Measurements from ENCODE around the gene SIGLEC15. TPM values are rescaled to one million over a fixed set of nuclear protein-coding genes. Genes with fewer than 3 reads are reported as not detected.
"Not testable (repeated sequence)": the region's sequence is repeated elsewhere in the genome, so short reads cannot be mapped to it uniquely, and the experiment has no call there.

SIGLEC15 gene
- total RNA-seq (2014; rRNA removed; shearing (Covaris generic)) = 3.4 and 3.5 TPM in 2 replicates

DNA sequence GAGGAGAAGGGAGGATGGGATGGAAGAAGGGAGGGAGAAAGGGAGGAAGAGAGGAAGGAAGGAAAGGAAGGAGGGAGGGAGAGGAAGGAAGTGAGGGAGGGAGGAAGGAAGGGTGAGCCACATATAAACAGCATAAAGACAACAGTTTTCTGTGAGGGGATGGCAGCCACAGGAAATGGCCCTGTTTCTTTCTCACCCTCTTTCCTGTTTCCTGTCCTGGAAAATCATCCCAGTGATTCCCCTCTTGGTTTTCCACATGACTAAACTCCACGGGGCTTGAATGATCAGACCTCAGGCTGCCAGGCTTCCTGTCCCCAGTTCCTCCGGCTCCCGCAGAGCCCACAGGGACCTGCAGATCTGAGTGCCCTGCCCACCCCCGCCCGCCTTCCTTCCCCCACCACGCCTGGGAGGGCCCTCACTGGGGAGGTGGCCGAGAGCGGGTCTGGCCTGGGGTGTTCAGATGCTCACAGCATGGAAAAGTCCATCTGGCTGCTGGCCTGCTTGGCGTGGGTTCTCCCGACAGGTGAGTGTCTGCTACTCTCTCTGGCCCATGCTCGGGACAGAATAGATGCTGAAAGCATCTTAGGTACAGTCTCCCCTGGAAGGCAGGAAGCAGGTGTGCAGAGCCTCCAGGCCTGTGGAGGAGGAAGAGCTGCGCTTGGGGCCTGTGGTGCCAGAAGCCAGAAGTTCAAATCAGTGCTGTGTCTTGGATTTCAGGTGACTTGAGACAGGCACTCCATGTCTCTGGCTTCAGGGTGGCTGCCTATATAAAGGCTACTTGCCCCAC lies at the start of gene SIGLEC15:
Gene SIGLEC15, plus strand, starts transcription at position 418 of the 787 bp plus-strand sequence. Its CDS starts 54 bp downstream, at position 472.
- DNase-seq (ENCODE audit: low spot score) = no peak

- DNase-seq (ENCODE audit: low spot score) = no peak
Measured at GRCh38 chr18:45775743-45776142, 49.7 kb upstream of the SIGLEC15 start.

DNA sequence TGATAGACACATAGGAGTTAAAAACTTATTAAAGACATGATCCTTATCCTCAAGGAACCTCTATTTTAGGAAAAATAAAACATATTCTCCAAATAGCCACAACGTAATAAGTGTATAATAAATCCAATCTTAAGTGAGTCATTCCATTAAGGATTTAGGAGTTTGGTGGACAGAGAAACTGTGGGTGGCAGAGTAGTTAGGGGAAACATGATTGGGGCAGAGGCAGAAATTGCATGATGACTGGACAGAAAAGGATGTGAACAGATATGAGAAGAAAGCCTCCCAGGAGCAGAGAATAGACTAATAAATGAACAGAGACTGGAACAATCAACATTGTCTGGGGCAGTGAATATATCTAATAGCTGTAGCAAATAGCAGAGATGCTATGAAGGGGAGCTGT lies 48.1 kb upstream of the SIGLEC15 start:
- peak; percentile 34 for DNase-seq (ENCODE audit: low spot score)

GRCh38 chr18:45780568-45780967 lies 44.9 kb upstream of the SIGLEC15 start:
- DNase-seq (ENCODE audit: low spot score) = peak; percentile 76

GRCh38 chr18:45782662-45783061 lies 42.8 kb upstream of the SIGLEC15 start:
- no peak for DNase-seq (ENCODE audit: low spot score)

DNA sequence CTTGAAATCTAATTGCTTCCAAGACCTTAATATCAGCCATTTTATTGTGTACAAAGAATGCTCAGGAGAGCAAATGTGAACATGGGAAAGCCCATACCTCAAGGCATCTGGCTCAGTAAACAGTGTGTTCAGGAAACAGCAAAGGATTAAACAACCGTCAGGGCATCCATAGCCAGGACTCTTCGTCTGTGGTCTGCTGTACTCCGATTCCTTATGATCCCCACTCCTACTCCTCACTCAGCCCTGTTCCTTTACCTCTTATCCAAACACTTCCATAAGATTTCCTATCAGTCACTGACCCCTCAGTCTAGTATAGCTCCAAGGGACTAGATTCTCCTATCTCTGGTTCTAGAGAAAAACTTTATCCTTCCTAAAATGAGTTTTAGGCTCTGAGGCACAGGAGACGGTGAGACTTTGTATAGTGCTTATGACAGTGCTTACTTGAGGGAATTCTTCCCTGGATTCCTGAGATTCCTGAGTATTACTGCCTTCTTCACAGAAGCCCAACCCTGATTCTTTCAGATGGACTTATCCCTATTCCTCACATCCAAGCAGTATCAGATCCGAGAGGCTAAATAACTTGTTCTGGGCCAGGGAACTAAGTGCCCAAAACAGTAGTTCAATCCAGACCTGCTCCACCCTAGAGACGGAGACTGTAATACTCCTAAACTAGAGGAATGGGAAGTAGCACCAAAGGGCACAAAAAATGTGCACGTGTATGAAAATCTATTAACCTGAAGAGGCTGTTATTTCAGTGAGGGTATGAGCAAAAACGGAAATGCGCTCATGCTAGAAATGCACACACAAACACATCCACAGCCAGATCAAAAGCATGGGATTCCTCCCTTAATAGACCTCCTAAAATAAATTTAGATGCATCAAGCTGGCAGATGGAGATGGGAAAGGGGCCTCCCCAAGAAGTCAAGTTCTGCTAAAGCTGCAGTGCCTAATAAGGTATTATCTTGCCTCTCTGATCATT lies 42.1 kb upstream of the SIGLEC15 start:
- no peak for DNase-seq (ENCODE audit: low spot score)

- peak; percentile 43 for DNase-seq (ENCODE audit: low spot score)
Measured at GRCh38 chr18:45785134-45785533, 40.3 kb upstream of the SIGLEC15 start.

DNA sequence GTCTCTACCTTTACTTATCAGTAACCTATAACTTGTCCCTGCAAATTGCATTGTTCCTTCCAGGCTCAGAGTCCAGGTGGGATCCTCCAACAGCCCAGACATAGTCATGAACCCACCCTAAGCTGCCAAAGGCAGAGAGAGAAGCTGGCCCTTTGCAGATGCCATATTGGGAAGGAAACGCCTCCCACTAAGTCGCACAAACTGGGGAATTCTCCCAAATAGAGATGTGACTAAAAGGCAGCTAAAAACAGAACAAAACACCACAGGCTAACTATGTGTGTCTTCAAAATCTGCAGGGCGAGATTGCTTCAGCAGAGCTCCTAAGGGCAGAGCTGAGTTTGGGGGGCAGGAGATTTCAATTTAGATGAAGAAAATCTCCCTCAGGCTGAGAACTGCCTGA lies 38.5 kb upstream of the SIGLEC15 start:
- no peak for DNase-seq (ENCODE audit: low spot score)

DNA sequence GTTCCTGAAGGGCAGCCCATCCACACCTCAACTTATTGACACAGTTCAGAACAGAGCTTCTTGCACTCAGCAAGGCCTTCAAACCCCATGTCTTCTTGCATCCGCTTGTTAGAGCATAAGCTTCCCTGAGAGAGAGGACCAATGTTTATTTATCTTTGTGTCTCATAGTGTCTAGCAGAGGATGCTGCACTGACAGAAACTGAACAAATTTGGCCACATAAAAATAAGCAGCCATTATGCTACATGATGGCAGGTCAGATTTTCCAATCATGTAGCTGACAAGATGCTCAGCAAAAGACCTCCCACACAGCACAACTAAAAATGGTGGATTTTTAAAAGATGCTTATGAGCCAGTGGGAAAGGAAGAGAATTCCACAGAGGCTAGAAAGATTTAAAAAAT lies 38.1 kb upstream of the SIGLEC15 start:
- no peak for DNase-seq (ENCODE audit: low spot score)

DNA sequence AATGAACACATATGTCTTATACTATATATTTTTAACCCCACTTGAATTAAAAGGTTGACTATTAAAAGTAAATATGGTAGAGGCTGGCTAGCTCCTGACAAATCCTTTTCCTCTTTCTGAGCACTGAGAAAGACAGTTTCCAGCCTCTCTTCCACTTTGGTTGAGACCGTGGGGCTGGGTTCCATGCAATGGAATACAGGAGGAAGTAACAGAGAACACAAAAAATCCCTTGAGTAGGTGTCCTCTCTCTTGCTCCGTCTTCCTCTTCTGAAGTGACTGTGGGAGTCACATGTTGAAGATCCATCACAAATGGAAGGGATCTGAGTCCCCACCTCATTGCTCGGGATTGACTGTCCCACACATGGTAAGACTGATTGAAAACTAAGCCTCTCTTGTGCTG lies 36.6 kb upstream of the SIGLEC15 start:
- no peak for DNase-seq (ENCODE audit: low spot score)

- DNase-seq (ENCODE audit: low spot score) = no peak
Measured at GRCh38 chr18:45792506-45793263, 32.8 kb upstream of the SIGLEC15 start.

DNA sequence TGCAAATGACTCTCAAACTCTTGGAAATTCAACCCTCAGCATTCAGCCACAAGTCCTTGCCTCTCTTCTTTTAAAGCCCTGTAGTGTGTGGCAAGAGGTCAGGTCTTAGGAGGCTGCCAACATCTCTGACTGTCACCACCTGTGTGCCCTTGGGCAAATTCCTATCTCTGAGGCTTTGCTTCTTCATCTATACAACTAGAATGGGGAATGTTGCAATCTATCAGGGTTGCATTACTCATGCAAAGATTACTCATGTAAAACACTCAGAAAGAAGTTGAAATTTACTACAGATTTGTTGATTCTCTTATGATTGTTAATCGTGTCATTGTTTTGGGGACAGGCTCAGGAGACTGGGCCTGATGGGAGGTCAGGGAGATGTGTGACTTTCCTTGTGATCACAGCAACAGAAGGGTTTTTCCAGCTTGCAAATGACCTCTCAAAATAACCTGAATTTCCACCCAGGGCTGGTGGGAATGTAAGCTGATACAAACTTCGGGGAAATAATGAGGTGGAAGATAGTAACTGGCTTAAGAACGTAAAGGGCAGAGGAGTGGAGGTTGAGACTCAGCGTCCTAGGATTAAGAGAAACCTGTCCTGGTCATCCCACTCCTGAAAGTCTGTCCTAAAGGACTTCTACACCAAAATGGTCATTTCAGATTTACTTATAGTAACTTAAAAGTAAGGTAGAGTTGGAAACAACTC lies 32.1 kb upstream of the SIGLEC15 start:
- peak; percentile 83 for DNase-seq (ENCODE audit: low spot score)

GRCh38 chr18:45801416-45802004 lies 24.0 kb upstream of the SIGLEC15 start:
- DNase-seq (ENCODE audit: low spot score) = no peak

DNA sequence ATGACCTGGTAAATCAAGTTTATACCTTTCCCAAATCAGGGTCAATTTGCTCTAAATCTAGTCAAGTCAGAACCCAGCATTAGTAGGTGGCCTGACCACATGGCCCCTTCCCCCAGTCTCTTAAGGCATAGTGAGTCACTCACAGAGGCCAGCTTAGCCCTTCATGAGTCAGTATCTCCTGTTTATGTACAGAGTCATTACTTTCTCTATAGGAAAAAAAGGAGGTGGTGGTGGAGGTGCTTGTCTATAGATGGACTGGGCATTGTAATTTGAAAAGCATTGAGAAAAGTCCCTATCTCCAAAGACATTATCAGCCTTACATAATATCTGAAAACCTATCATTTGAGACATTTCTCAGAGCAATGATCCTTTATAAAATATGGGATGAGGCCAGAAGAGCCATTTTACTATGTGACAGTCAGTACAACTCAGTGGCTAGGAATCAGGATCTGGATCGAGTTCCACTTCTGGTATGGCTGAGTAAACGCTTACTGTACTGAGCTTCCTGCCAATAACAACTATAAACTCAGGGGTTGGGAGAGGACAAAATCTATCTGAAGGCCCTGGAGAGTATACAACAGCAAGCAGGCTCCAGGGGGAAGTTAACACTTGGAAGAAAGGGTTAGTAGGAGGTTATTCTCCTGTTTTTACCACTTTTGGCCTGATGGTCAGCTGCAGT lies 22.5 kb upstream of the SIGLEC15 start:
- DNase-seq (ENCODE audit: low spot score) = peak; percentile 96

- no peak for DNase-seq (ENCODE audit: low spot score)
Measured at GRCh38 chr18:45805551-45805950, 19.9 kb upstream of the SIGLEC15 start.

- DNase-seq (ENCODE audit: low spot score) = no peak
Measured at GRCh38 chr18:45806226-45806625, 19.2 kb upstream of the SIGLEC15 start.

GRCh38 chr18:45807144-45807543 lies 18.3 kb upstream of the SIGLEC15 start:
- not testable (repeated sequence) for DNase-seq (ENCODE audit: low spot score)

DNA sequence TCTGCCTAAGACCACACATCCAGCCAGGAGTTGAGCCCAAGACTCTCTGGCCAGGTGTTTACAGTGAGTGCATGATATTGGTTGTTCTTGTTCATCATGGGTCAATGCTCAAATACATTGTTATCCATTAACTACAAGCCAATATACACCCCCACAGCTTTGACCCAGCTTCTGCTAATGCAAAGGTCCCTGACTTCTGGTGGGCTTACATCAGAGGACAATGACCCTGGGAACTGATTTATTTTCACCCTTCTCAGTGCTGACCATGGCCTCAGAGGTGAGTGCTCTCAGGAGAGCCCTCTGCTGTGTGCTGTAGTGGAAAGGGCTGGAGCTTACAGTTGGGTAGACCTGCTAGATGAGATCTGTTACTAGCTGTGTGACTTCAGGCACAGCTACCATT lies 10.7 kb upstream of the SIGLEC15 start:
- DNase-seq (ENCODE audit: low spot score) = not testable (repeated sequence)

GRCh38 chr18:45817543-45817942 lies 7.9 kb upstream of the SIGLEC15 start:
- DNase-seq (ENCODE audit: low spot score) = no peak

DNA sequence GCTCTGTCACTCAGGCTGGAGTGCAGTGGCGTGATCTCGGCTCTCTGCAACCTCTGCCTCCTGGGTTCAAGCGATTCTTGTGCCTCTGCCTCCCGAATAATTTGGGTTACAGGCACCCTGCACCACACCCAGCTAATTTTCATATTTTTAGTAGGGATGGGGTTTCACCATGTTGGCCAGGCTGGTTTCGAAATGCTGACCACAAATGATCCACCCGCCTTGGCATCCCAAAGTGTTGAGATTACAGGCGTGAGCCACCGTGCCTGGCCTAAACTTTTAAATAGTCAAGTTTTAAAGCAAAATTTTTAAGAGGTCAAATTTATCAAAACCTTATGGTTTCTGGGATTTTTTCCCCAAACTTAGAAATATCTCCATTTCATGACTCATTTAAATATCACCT lies 6.7 kb upstream of the SIGLEC15 start:
- DNase-seq (ENCODE audit: low spot score) = not testable (repeated sequence)
